HG02610 (cell line): ENCODE measurements around the gene ARHGAP29.

Experiments
- ATAC-seq: cut with Tn5 transposase; IDR thresholded peaks from one replicate; pipeline ENCODE4 v1.9.1; 2021; ENCODE audit warnings: mild to moderate bottlenecking, moderate library complexity; ENCODE audit not compliant: unreplicated experiment

ARHGAP29 gene

DNA sequence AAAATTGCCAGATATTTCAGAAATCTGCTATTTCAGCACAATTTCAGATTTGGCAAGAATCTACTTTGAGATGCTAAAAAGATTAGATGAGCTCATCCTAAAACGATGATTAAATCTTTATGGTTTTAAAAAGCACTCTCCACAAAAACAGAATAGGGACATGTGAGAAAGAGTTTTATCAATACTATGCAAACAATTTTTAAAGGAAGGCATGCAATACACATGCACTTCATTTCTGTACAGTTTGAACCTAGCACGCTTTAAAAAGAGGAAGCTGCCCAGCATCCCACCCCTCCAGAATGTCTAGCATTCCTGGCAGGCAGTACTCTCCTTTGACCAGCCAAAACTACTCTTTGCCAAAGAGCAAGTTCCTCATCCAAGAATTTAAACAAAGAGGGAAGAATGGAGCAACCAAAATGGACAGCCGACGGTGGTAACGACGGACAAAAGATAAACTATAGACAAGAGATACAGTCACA is 1.3 kb downstream of the ARHGAP29 start:
- no peak for ATAC-seq

DNA sequence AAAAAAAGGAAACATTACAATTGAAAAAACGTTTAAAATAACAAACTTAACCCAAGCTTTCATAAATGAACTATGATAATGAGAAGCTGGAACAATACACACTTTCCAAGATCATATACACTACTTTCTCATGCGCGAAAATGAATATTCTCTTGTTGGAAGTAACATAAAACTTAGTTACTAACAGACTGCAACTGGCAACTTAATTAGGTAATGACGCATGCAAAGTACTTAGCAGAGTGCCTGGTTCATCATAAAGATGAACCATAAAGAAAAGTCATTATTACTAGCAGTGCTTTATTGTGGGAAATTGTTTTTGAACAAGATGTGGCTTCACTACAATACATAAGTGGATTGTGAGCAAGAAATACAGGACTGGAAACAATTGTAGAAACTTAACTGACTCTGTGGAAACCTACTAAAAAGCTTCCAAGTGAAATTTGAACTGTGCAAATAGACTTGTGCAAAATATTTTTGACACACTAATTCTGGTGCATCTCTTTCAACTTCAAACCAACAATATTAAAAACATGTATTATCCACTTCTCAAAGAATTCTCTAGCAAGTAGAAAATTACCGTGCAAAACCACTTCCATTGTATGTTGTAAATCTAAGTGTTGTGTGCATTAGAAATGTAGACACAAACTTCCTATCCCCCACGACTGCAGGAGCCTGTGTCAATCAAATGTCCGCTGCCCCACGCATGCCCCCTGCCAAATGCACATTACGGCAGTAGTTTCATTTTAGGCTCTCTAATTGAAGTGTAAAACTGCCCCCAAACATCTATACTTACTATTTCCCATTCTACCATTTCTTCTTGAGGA is 2.0 kb downstream of the ARHGAP29 start:
- no peak for ATAC-seq

DNA sequence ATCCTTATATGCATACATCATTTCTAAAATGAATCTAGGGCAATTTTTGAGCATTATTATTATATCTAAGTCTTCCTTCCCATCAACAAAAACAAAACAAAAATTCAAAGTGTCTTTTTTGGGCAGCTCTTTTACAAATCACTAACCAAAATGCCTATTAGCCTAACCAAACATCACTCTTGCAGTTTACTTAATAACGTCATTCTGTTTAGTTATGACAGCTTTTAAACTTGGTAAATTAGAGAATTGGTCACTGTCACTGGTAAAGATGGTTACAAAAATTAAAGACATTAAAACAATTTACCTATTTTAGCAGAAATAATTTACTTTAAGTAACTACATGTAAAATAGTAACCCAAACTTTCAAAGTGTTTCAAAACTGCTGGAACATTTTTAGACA is 2.8 kb downstream of the ARHGAP29 start:
- ATAC-seq: no peak

DNA sequence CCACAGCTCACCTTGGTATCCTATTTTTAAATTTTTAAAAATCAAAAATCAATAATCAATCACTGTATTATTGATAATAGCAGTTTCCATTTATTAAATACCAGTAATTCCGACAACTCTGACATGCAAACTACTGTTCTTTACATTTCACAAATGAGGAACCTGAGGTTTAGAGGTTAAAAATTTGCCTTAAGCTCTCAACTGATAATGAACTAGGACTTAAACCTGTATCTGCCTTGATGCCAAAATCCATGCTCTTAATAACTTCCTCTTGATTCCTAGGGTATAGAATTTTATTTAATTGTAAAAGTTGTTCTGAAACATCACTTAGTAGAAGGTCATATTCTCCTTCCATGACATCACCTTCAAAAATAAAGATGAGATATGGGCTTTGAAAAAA is 5.6 kb downstream of the ARHGAP29 start:
- no peak for ATAC-seq

DNA sequence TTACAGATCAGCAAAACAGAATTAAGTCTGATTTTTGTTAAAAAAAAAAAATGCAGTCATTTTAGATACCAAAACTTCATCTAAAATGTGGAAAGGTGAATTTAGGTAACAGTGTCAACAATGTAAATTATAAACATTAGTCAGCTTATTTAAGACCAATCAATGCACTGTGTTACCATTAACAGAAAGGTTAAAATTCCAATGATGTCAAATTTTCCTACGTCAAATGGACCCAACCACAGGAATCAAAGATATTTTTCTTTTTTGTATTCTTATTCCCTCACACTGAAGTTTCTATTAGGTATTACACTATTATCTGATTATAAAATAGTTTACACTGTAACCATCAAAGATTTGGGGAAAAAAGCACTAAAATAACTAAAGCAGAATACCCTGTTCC is 6.5 kb downstream of the ARHGAP29 start:
- ATAC-seq: no peak

DNA sequence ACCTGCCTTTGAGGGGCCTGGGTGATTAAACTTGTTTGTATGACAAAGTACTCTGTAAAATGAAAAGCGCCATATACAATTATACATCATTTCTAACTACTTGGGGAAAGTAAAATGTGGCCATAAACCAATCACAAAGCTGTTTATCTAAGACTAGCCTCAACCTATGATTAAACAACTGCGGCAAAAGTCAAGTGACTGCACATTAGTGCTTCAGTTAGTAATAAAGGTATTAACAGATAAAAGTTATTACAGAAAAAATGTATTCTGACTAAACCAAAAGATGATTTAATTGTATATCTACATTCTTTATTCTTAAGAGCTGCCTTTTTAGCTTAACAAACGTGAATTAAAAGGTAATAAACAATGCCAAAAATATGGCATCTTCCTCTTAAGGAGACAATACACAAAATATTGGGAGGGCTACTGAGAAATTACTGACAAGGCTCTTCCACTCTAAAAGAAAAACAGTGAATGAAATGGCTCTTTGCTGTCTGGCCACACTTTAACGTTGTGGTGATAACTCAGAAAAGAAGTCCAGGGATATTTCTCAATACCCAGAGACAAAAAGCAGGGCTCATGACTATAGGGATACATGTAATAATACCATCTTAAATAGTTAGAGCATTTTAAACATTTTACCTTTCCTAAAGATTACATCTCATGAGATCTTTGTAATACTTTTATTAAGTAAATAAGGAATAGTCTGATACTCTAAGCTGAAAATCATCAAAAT is 8.6 kb downstream of the ARHGAP29 start:
- ATAC-seq: no peak

DNA sequence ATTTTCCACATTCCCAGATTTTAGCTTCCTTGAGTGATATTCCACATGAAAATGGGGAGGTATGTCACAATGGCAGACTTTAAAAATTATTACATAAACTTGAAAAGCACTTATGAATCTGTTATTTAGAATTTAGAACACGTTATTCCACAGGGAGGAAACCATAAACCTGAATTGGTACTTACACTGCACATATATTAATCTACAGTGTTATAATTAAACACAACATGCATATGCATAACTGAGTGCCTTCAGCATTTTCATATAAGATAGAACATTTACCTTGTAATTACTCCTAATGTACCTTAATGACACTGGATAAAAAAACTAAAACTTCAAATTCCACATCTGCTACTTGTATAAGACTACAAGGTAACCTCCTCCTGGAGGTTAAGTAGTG is 9.8 kb downstream of the ARHGAP29 start:
- no peak for ATAC-seq

DNA sequence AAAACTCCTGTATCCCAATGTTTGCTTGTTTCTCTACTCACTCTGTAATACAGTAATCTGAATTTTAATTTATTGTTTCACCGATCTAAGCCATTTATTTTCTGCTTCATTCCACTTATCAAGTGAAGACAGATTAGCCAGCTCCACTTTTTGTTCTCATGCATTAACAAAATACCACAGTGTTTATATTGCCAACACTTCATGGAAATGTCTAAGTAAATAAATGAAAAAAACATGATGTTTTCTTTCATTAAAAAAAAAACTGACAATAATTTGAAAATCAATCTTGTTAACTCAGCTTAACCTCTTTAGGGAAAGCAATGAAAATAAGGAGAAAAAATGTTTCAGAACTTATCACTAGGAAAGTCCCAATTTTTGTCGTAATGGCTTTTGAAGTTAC is 11.5 kb downstream of the ARHGAP29 start:
- no peak for ATAC-seq

DNA sequence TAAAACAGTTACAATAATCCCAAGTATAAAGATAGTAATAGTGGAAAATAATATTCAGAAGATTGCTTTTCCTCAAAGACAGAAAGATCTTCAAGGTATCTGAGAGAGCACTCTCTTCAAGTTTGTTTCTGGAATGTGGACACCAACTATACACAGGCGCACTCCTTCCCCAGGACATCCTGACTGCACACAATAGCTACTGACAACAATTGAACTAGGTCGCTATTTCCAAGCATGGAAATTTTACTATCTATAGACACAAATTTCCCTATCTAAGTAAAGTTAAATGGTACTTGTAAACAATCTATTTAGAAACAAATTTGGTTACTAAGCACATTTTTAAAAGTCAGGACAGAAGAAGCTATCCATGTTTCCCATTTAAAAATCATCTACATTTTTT is 19.1 kb downstream of the ARHGAP29 start:
- no peak for ATAC-seq

DNA sequence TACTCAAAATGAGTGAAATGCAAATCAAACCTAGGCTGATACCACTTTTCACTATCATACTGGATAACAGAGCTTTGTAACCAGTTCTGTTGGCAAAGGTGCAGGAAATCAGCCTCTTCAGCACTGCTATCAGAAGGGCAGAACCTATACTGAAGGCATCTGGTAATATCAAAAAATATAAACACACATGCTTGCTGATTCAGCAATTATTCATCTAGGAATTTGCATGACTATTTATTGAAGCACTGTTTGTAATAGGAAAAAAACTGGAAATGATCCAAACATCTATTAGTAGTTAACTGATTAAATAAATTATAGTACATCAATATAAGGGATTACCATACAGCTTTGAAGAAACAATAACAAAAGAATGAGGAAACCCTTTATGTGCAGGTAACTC is 21.4 kb downstream of the ARHGAP29 start:
- ATAC-seq: no peak

DNA sequence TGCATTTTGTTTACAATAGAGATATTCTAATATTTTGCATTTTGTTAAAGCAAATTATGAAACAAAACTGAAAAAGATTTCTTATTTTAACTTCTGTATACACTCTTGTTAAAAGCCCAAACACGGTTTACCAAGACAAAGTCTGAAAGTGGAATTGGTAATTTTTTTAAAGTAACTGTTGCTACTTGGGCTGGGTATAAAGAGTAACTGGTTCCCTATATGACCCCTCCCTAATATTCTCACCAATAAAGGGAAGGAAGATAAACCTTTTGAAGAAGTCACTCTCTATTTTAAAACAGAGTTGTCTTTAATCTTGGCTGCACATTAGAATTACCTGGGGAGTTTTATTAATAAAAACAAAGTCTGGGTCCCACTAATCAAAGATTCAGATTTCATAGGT is 27.4 kb downstream of the ARHGAP29 start:
- ATAC-seq: no peak

DNA sequence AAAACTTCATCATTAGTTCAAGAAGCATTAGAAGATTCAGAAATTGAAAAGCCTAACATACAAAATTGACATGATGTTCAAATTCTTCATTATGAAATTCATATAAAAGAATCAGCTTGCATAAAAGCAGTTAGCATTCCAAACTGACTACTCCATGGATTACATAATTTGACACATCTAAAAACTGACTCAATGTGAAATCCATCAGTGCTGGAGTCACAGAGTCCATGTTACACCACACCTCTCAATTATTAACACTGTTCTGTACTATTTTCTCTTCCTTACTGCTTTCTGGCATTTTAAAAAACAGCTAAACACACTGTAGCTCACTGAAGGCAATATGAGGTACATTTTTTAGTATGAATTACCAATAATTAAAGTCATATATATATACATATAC is 28.0 kb downstream of the ARHGAP29 start:
- no peak for ATAC-seq

DNA sequence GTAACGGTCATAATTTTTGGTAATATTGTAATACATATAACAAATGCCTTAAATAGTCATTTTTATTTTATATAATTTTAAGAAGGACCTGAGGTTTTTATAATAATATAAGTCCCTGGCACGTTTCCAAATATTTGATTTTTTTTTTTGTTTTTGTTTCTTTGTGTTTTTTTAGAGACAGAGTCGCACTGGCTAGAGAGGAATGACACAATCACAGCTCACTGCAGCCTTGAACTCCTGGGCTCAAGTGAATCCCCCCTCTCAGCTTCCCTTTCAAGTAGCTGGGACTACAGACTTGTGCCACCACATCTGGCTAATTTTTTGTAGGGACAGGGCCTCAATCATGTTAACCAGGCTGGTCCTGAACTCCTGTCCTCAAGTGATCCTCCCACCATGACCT is 29.7 kb downstream of the ARHGAP29 start:
- ATAC-seq: no peak

DNA sequence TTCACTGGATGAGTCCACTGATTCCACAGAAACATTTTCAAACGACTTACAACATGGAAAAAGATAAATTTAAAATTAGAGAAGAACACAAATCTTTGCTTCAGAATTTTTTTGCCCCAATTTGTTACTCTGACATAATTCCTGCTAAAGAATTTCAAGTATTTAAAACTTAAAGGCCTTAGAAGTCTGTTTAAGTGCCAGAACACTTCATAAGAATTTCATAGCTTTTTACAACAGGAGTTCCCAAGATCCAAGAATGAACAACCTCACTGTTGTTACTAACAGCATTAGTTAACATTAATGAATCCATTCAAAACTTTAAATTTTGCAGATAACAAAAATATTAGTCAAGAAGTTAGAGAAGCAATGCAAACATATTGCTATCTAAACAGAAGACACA is 31.7 kb downstream of the ARHGAP29 start:
- no peak for ATAC-seq

DNA sequence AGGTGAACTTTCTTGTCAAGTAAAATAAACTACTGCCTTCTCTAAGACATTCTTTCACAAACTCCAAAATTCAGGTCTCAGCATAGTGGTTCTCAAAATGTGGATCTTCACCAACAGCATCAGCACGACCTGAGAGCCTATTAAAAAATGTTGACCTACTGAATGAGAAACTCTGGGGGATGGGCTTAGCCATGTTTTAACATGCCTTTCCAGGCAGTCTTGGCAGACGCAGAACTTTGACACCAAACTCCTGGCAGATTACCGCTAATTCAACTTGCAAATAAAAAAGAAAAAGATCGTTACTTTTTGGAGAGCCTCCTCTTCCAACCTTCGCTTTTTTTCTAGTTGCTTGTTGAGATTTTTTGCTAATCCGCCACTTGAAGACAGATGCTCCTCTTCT is 35.1 kb downstream of the ARHGAP29 start:
- no peak for ATAC-seq

DNA sequence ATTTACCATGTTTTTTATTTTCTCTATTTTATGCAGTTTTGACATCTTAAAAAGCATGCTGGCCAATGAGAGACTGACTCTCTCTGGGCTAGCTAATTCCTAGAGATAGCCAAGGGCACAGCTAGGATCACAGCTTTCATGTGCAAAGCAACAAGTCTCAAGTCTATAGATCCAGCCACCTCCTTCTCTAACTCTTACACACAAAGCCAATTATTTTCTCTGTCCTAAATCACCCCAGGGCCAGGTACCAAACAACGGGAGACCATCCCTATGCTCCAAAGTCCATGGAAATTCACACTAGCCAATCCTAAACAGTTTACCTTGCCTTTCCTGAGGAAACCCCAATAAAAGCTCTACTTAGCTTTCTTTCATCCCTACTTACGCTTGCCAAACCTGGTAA is 38.0 kb downstream of the ARHGAP29 start:
- ATAC-seq: no peak

DNA sequence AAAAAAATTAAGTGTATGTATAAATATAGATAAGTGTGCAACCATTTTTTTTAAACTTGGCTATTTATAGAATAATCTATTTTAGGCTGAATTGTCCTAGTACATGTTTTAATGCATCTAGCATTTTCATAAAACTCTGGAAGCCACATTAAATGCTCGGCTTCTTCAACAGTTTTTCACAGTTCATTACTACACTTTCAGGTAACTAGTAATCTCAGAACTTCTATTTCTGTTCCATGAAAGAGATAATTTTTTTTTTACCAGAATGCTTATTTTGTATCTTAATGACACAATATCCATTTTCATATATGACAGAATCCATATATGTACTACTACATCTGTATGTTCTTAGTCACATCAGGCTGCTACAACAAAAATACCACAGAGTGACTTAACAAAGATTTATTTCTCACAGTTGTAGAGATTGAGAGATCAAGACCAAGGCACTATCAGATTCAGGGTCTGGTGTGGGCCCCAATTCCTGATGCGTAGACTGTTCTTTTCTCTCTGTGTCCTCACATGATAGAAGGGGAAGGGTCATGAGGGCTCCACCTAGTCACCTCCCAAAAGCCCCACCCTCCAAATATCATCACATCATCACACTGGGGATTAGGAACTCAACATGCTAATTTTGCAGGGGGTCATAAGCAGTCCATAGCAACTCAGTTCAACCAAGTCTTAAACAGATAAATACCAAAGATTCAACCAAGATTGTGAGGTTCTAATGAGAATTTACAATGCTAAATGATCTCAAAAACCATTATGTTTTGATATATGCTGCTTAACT is 43.1 kb downstream of the ARHGAP29 start:
- no peak for ATAC-seq

DNA sequence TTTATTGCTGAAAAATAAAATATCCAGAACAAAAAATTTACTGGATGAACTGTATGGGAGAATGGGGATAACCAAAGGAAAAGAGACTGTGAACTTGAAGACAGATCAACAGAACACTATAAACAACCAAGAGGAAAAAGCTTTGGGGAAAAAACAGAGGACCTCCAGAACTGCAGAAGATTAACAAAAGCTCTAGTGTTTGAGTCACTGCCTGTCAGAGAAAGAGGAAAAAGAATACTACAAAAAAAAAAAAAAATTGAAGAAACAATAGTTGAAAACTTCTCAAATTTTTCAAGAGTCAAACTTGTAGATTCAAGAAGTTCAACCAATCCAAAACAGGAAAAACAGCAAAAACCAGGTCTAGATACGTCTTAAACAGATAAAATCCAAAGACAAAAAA is 44.3 kb downstream of the ARHGAP29 start:
- no peak for ATAC-seq

DNA sequence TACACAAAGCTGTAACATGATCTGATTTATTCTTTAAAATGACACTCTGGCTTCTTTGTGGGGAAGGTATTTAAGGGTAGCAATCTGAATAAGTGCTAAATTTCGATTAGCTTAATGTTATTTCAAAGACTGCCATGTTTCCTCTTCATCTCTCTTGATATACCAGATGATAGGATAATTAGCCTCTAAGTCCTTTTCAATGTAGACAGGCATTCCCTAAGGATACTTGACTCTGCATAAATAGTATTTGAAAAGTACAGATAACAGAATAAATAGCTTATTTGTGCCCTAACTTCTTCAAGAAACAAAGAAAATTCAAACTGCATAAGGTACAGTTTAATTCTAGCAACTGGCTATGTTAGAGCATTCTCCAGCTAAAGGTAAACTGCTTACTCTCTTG is 46.2 kb downstream of the ARHGAP29 start:
- no peak for ATAC-seq

DNA sequence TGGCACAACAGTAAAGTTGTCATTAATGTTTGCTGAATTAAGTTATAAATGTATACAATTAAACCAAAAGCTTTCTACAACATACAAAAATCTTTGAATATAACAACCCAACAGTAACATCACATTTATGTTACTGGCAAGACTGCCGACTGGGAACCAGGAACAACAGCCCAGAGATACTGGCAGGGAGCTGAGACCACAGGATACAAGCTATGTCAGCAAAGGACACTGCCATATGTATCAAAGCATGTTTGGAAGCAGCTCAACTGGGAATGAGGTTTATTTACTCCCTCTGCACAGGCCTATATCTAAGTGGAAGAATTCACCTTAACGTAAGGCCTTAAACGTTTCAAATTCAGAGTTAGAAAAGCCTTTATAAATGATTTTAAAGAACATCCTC is 50.4 kb downstream of the ARHGAP29 start:
- no peak for ATAC-seq

DNA sequence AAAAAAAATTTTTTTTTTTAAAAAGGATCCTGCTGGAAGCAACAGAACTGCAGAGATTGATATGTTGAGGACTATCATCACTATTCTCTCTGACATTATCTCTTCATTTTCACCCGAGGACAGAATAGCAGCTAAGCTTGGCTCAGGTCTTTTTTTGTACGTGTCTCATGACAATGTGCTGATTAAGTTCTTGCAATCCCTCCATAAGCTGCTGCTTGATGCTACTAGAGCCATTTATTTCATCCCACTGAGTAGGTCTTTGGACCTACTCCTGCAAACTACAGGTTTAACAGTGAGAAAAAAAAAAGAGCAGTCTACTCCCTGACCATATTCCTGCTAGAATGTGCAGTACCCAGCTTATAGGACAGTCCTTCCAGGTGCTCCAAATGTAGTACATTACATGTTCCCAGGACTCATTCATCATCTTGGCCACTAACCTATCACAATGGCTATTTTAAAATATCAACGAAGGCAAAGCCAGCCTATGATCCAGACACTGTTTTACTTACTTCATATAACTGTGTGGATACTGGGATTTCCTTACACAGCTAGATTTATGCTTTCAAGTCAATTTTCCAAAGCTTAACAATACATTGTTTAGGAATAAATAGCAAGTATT is 54.1 kb downstream of the ARHGAP29 start:
- ATAC-seq: no peak
